Activated CD8-positive, alpha-beta memory T cell treated with anti-CD3 and anti-CD28 coated beads for 1 hour (primary cell): ENCODE results near the gene C21orf91.

Experiments used
- DNase-seq, 2 donors: peaks; one replicate each; pipeline ENCODE4 v3.0.0-alpha.2; 2020; ENCODE audit warnings: low read depth in 1 of 2; ENCODE audit errors: extremely low read depth in 1 of 2

The C21orf91 gene

GRCh38 chr21:17819114-17819876 lies at the start of gene C21orf91:
C21orf91 (minus strand) TSS chr21:17819356; CDS start chr21:17818318, 1,038 bp downstream.
- peak; percentile 61 to 80 for DNase-seq

- no peak for DNase-seq
These were observed 47.4 kb upstream of the C21orf91 start for GRCh38 chr21:17866590-17866989.

- DNase-seq: no peak
These were observed 40.5 kb upstream of the C21orf91 start for GRCh38 chr21:17859661-17860060.

- no peak for DNase-seq
These were observed 39.6 kb upstream of the C21orf91 start for GRCh38 chr21:17858747-17859146.

GRCh38 chr21:17854745-17855144 lies 35.6 kb upstream of the C21orf91 start:
- DNase-seq: no peak

GRCh38 chr21:17853393-17854275 lies 34.5 kb upstream of the C21orf91 start:
- no peak for DNase-seq

GRCh38 chr21:17848228-17848627 lies 29.1 kb upstream of the C21orf91 start:
- DNase-seq: no peak

- no peak for DNase-seq
These were observed 21.9 kb upstream of the C21orf91 start for GRCh38 chr21:17841103-17841502.

GRCh38 chr21:17834639-17835354 lies 15.6 kb upstream of the C21orf91 start:
- no peak for DNase-seq

GRCh38 chr21:17829472-17829871 lies 10.3 kb upstream of the C21orf91 start:
- no peak for DNase-seq

- no peak for DNase-seq
These were observed 9.1 kb upstream of the C21orf91 start for GRCh38 chr21:17828223-17828622.

- no peak for DNase-seq
These were observed 4.7 kb upstream of the C21orf91 start for GRCh38 chr21:17823846-17824245.

- no peak for DNase-seq
These were observed 2.0 kb upstream of the C21orf91 start for GRCh38 chr21:17821121-17821520.

GRCh38 chr21:17819877-17820229 lies 697 bp upstream of the C21orf91 start:
- no peak for DNase-seq

GRCh38 chr21:17818186-17819113 lies 706 bp downstream of the C21orf91 start:
- DNase-seq: peak in 1 of 2 donors; percentile 26

GRCh38 chr21:17813353-17813752 lies 5.8 kb downstream of the C21orf91 start:
- DNase-seq: no peak

- no peak for DNase-seq
These were observed 13.2 kb downstream of the C21orf91 start for GRCh38 chr21:17805966-17806365.

- no peak for DNase-seq
These were observed 15.6 kb downstream of the C21orf91 start for GRCh38 chr21:17803536-17803935.

GRCh38 chr21:17802572-17802971 lies 16.6 kb downstream of the C21orf91 start:
- no peak for DNase-seq
